Renal cortical epithelial cell (primary cell): ENCODE results near the gene CCL25. TPM values are rescaled to one million over a fixed set of nuclear protein-coding genes. Genes with fewer than 3 reads are reported as not detected.

Source experiments
- DNase-seq: peaks from one replicate; pipeline ENCODE4 v3.0.0-alpha.2; 2011; ENCODE audit warnings: low read depth
- total RNA-seq: library from RNA; depleted of rRNA; stranded (reverse); fragments of >200 nt; gene quantifications from 2 replicates; pipeline ENCODE4 v1.2.3, GENCODE V29; 2014

Gene CCL25
- total RNA-seq, 1 donor from 2014 or later = not detected

DNA sequence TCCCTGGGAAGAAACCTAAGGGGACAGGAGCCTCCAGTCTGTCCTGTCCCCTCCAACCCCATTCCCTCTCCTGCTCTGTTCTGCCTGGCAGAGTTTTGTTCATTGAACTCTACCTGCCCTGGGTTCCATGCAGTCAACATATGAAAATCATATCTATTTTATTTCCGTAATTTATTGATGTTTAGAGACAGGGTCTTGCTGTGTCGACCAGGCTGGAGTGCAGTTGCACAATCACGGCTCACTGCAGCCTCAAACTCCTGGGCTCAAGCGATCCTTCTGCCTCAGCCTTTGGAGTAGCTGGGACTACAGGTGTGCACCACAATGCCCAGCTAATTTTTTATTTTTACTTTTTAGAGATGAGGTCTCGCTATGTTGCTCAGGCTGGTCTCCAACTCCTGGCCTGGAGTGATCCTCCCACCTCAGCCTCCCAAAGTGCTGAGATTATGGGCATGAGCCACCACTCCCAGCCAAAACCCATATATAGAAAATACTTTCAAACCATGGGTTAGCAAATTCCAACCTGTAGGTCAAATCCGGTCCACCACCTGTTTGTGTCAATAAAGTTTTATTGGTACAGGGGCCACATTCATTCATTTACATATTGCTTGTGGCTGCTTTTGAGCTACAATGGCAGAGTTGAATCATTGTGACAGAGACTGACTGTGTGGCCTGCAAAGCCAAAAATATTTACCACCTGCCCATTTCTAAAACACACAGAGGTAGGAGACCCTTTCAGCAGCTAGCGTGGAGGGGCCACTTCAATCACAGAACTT, 57.5 kb downstream of the CCL25 start:
- DNase-seq = no peak

DNA sequence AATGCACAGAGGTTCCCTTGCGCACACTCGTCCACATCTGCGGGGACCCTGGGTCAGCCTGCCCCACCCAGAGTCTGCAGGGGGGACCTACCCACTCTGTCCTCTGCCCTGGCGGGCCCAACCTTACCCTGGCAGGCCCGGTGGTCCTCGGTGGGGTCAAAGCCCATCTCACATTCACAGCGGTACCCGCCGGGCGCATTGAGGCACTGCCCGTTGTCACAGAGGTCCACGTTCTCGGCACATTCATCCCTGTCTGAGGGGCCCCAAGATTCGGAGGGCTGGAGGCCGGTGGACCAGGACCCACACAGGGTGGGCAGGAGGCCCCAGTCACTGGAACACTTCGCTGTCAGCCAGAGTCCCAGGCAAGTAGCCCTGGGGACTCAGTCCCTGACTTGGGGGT, 58.4 kb downstream of the CCL25 start:
- DNase-seq = no peak

DNA sequence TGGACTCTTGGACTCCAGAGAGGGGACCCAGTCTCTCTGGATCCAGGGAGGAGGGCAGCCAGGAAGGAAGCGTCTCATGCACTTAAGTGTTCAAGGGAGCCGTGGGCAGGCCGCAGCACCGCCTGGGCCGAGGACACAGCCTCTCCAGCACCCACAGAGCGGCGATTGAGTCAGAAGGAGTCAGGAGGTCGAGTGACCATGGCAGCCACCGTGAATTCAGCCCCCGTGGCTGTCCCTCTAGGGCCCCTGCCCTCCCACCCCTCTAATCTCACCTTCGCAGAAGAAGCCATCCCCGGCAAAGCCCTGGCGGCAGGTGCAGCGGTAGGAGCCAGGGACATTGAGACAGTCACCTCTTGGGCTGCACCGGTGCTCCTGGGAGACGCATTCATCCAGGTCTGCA, 58.8 kb downstream of the CCL25 start:
- DNase-seq = no peak

Other genes starting within 250 kb of the CCL25 start
- gene EVI5L, start 222.5 kb upstream of the CCL25 start, total RNA-seq = 10.8 and 22.9 TPM in 2 replicates
- gene PRR36, start 178.4 kb upstream of the CCL25 start, total RNA-seq = 0.17 and 0.35 TPM in 2 replicates
- gene LRRC8E, start 164.2 kb upstream of the CCL25 start, total RNA-seq = 11.1 and 14.8 TPM in 2 replicates
- 9.6 and 19.0 TPM in 2 replicates for gene MAP2K7, start 148.9 kb upstream of the CCL25 start, total RNA-seq
- gene TGFBR3L, start 137.9 kb upstream of the CCL25 start, total RNA-seq = 0.75 and 1.0 TPM in 2 replicates
- gene SNAPC2, start 132.4 kb upstream of the CCL25 start, total RNA-seq = 9.3 and 12.5 TPM in 2 replicates
- gene CTXN1, start 126.6 kb upstream of the CCL25 start, total RNA-seq = 18.6 and 41.4 TPM in 2 replicates
- 28.5 and 42.2 TPM in 2 replicates for gene TIMM44, start 109.1 kb upstream of the CCL25 start, total RNA-seq
- 44.5 and 92.3 TPM in 2 replicates for gene ELAVL1, start 47.1 kb upstream of the CCL25 start, total RNA-seq
- under 0.01 TPM in 1 of 2 replicates, not detected in the other for gene FBN3, start 96.8 kb downstream of the CCL25 start, total RNA-seq
- gene CERS4, start 156.6 kb downstream of the CCL25 start, total RNA-seq = 16.8 and 18.2 TPM in 2 replicates